ENCODE results near the gene ALDH4A1. TPM values are rescaled to one million over a fixed set of nuclear protein-coding genes. Genes with fewer than 3 reads are reported as not detected.

ALDH4A1 gene
- total RNA-seq, 1 donor from 2014 or later, result 12.7 TPM

- no peak for DNase-seq (ENCODE audit: low read depth in 2 of 2)
Observed at GRCh38 chr1:18939398-18940302, 37.3 kb upstream of the ALDH4A1 start.

DNA sequence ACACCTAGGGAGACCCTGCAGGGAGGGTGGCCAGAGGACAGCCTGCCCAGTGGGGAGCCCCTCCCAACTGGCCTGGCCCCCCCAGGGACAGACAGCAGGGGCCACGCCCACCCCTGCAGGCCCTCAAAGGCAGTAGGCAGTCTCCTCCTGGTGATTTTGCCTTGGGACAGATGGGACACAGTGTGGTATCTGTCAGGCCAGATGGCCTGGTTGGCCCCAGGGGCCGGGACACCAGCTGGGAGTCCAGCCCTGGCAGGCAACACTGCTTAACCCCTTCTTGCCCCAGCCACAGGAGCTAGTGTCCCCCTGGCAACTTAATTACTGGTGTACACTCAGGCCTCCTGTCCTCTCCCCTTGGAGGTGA, 36.3 kb upstream of the ALDH4A1 start:
- DNase-seq (ENCODE audit: low read depth in 2 of 2), result no peak

GRCh38 chr1:18938008-18938706, 35.8 kb upstream of the ALDH4A1 start:
- DNase-seq (ENCODE audit: low read depth in 2 of 2), result no peak

DNA sequence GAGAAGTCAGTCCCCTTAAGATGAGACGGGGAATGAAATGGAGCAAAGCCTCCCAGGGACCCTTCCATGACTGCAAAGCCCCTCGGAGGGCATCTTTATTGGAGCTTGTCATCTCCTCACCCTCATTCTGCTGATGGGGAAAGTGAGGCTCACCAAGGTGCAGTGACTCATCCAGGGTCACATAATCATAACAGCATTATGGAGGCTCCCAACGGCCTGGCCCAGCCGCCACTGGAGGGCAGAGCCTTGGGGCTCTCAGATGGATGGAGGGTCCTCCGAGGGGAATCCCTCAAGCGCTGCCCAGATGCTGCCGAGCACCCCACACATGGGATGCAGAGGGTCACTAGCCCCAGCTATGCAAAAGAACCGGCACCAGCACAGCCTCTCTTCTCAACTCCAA, 35.2 kb upstream of the ALDH4A1 start:
- DNase-seq (ENCODE audit: low read depth in 2 of 2), result no peak

DNA sequence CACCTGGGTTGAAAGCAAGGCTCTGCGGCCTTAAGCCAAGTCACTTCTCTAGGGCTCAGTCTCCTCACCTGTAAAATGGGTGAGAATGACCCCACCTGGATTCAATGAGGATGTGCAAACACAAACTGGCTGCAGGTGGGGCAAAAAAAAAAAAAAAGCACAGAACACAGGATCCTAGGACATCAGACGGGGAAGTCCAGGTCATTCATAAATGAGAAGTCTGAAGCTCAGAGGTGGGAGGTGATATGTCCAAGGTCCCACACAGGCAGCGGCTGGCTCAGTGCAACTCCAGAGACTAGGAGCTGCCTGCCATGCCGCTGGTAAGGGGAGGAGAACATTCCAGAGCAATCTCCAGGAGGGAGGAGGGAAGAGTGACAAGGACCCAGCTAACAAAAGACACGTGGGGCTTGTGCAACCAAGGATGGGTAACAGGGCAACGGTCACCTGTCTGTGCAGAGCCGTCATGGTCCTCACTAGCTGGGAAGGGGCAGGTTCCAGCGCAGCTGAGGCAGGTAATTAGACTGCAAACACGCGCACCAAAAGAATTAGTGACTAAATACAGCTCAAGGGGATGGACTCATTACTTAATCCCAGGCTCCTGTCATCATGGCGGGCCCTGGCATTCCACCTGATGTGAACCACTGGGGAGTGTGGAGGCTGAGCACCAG, 34.6 kb upstream of the ALDH4A1 start:
- DNase-seq (ENCODE audit: low read depth in 2 of 2), result no peak

DNA sequence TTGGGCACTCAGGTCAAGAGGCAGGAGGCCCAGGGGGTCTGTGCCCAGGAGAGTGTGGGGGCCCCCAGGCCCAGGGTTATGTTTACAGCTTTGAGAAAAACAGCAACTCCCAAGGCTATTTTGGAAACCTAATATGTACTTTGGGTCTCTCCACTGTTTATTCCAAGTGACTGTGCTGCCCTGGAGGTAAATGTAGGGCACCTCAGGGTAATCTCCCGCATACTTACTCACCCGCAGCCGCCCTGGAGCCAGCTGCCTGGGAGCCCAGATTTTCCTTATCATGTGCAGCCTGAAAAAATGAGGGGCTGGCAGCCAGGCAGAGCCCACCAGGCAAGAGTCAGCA, 34.1 kb upstream of the ALDH4A1 start:
- no peak for DNase-seq (ENCODE audit: low read depth in 2 of 2)

GRCh38 chr1:18934205-18935000, 32.0 kb upstream of the ALDH4A1 start:
- no peak for DNase-seq (ENCODE audit: low read depth in 2 of 2)

DNA sequence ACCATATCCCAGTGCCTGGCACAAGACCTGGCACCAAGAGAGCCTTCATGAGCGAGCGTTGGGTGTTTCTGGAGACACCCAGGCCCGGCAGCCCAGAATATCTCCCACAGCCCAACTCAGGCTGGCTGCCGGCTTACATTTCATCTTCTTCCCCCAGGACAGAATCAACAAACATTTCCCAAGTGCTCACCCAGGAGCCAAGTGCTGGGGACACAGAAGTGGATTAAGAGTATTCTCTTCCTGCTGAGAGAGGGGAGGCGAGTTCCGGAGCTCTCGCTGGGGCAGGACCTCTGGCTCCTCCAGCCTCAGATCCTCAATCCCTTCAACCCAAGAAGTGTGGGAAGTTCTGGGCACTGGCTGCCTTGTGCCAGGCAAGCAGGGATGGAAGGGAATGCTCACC, 30.5 kb upstream of the ALDH4A1 start:
- DNase-seq (ENCODE audit: low read depth in 2 of 2), result no peak

GRCh38 chr1:18932387-18932786, 30.0 kb upstream of the ALDH4A1 start:
- DNase-seq (ENCODE audit: low read depth in 2 of 2), result no peak

- no peak for DNase-seq (ENCODE audit: low read depth in 2 of 2)
Observed at GRCh38 chr1:18931730-18932129, 29.4 kb upstream of the ALDH4A1 start.

- no peak for DNase-seq (ENCODE audit: low read depth in 2 of 2)
Observed at GRCh38 chr1:18929686-18930085, 27.3 kb upstream of the ALDH4A1 start.

- DNase-seq (ENCODE audit: low read depth in 2 of 2), result no peak
Observed at GRCh38 chr1:18928985-18929384, 26.6 kb upstream of the ALDH4A1 start.

- DNase-seq (ENCODE audit: low read depth in 2 of 2), result no peak
Observed at GRCh38 chr1:18928406-18928805, 26.1 kb upstream of the ALDH4A1 start.

DNA sequence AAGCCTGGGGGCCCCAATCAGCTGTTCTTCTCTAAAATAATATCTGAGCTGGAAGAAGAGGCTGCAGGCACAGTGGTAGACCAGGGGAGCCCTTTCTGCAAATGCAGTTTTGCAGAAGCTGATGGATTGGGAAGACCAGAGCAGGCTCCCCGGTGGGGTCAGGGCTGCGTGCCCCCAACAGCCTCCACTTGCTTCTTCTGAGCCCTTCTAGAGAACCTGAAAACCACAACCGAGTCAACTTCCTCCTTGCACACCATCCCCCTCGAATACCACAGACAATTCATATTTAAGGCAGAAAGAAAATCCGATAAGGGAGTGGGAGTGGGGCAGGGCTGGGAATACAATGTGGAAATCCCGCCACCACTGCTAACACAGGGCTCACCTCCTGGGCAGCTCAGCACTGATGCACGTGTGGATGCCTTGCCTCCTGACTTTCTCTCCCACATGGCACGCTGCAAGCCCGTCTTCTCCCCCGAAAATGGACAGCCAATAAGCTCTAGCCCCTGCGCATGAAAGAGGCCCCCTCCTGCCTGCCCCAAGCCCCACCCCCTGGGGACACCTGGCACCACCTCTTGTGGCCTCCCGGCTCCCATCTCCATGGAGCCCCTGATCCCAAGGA, 25.4 kb upstream of the ALDH4A1 start:
- DNase-seq (ENCODE audit: low read depth in 2 of 2), result peak in 1 of 2 donors; percentile 34

GRCh38 chr1:18927082-18927653, 24.8 kb upstream of the ALDH4A1 start:
- no peak for DNase-seq (ENCODE audit: low read depth in 2 of 2)

DNA sequence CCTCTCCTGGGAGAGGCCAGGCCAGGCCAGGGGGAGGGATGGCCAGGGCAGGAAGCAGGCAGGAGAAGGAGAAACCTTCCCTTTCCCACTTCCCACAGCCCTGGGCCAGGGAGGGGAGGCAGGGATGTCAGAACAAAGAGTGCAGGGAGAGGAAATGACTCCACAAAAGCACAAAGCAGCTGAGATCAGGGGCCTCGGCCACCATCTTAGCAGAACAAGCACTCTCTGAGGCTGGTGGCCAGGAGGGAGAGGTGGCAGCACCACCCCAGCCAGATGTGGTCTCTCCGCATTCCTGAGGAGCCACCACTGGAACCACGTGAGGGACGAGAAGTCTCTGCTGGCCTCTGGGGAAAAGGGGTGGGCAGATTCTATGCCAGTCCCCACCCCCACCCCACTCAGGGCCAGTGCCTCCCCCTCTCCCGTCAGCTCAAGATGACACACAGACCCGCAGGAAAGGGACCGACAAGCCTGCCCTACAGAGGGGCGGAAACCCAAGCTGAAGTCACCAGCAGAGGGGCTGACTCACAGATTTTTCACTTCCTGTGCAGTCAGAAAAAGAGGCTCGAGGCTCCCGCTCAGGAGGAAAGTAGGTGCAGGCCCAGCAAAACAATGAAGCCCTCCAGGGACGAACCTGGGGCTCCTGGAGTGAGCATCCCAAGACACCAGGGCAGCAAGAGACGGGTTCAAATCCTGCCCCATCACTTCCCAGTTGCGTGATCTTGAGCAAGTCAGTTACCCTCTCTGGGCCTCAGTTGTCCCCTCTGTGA, 24.1 kb upstream of the ALDH4A1 start:
- peak; percentile 67 to 97 for DNase-seq (ENCODE audit: low read depth in 2 of 2)

GRCh38 chr1:18925279-18925678, 22.9 kb upstream of the ALDH4A1 start:
- DNase-seq (ENCODE audit: low read depth in 2 of 2), result no peak

DNA sequence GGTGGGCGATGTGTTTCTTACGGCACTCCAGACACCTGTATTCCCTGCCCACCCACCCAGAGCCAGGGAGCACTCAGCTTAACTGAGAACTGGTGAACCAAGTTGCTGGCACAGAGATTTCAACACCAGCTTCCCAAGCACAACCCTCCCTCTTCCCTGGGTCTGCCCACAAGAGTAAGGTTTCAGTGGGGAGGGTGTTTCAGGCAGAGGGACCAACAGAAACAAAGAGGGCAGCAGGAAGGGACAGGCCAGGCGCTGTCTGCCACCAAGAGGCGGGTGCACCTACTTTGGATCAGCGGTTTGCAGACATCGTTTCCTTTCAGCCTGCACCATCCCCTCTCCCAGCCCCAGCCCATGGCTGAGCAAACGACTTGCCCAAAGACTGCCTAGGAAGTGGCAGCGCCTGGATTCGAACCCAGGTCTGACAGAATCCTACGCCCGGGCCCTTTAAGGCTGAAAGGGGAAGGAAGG, 21.9 kb upstream of the ALDH4A1 start:
- DNase-seq (ENCODE audit: low read depth in 2 of 2), result peak in 1 of 2 donors; percentile 42

GRCh38 chr1:18923756-18924211, 21.4 kb upstream of the ALDH4A1 start:
- peak in 1 of 2 donors; percentile 42 for DNase-seq (ENCODE audit: low read depth in 2 of 2)

Data from dermis microvascular lymphatic vessel endothelial cell (primary cell).